HG02884 (cell line): ENCODE results near the gene MRPL51.
"Not testable (repeated sequence)": the region's sequence is repeated elsewhere in the genome, so short reads cannot be mapped to it uniquely, and the experiment has no call there.

Source experiments
- ATAC-seq: cut with Tn5 transposase; IDR thresholded peaks from one replicate; pipeline ENCODE4 v1.9.1; 2021; ENCODE audit warnings: mild to moderate bottlenecking, moderate library complexity; ENCODE audit not compliant: unreplicated experiment

The MRPL51 gene

DNA sequence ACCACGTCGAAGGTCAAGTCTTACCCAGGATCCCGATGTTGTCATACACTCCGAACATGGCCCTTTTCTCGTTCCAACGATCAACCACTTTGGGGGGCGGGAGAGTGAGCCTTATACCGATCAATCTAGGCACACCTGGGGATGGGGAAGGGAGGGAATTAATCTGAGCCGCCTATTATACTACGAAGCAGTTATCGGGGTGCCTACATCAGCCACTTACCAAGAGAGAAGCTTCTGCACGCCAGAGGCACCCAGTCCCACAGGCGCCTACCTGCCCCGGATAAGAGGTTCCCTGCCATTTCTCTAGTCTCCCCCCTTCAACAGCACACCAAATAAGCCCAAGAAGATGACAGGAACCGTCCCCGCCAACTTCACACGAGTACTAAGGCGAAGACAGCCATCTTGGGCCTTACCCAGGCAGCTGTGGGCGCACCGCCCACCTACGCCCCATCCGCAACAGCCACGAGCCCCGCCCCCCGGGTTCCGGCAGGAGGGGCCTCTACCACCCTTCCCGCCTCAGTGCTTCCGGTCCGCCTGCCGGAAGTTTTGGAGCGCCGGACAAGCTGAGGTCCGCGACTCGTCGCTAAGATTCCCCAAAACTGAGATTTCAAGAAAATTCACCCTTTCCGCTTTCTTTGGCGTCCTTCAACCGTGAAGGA is at the start of gene MRPL51:
Gene MRPL51 (minus strand): TSS at position 425 of the 659 bp plus-strand sequence. CDS start 126 bp downstream, at position 299.
- ATAC-seq = peak; percentile 57

DNA sequence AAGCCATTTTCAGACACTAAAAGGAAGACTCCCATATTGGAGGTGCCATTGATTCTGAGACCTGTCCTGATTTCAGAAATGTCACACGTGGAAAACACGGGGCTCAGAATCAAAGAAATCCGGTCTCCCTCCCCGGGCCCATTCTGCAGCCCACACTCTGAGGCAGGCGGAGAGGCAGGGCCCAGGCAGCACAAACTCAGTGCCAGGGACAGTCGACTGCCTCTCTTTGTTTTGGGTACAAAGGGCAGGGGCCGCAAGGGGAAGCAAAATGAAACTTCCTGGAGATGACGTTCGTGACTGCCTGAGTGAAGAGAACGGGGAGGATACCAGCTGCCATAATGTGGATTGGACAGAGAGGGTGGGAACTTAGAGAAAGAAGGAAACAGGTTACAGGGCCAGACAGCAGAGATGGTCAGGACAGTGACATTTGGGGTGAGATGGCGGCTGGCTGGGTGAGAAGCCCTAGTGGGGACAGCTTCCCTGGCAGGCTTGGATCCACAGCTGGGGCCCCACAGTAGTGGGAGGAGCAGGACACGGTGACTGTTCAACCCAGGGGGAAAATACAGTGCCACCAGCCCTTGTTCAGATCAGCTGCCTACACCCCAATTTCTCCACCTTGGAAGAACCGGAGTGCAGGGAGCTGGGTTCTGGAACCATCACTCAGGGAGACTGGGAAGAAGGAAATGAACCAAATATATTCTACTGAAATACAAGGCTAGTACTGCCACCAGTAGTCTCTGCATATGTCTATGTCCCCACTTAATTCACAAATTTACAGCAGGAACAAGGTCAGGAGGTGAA is 49.3 kb upstream of the MRPL51 start:
- no peak for ATAC-seq

DNA sequence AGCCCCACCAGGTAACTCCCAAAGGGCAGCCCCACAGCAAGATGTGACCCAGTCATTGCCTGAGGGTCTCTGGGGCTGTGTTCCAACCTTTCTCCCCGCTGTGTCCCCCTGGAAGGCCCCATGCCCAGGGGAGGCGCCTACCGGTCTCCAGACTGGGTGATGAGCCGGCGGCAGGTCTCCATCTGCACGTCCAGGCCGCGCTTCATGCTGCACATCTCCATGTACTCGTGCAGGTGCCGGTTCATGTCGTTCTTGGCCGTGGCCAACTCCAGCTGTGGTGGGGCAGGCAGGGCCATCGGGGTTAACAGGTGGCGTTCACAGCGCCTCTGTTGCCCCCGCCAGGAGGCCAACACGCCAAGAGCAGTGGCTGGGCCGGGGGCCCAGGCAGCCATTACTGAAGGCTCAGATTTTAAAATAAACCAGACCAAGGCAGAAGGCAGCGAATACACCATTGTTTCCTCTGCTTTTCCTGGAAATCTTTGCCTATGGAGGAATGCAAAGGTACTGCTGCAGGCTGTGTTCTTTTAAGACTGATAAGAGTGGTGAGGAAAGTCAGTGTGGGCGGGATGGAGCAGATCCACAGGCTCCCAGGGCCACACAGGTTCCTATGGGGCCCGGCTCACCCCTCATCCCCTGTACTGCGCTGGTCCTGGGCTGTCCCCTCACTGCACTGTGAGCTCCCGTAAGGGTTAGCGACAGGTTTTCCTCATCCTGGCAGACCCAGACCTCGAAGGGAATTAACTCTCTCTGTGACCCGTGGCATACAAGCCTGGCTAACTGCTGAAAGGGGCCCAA is 48.5 kb upstream of the MRPL51 start:
- no peak for ATAC-seq

DNA sequence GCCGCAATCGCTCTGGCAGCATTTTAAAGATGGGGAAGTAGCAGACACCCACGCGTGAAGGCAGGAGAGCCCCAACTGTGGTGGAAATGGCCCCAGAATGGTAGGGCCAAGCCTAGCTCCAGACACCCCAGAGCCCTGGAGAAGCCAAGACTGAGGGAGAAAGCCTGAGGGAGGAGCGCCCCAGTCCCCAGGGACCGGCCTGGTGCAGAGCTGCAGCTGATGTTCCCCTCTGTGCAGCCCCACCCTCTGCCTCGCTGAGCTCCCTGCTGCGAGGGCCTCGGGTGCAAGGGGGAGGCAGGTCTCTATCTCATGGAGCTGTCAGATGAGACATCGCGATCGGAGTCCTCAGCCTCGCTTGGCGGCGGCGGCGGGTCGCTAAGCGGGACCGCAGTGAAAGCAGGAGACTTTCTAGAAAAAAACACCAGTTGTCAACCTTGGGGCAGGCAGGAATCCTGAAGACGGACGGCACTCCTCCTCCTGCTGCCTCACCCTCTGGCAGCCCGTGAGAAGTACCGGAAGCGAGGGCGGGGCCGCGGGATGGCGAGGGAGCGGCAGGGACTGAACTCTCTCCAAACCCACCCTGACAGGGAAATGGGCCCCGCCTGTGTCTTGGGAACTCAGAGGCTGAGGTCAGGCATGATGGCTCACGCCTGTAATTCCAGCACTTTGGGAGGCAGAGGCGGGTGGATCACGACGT is 47.3 kb upstream of the MRPL51 start:
- ATAC-seq = no peak

DNA sequence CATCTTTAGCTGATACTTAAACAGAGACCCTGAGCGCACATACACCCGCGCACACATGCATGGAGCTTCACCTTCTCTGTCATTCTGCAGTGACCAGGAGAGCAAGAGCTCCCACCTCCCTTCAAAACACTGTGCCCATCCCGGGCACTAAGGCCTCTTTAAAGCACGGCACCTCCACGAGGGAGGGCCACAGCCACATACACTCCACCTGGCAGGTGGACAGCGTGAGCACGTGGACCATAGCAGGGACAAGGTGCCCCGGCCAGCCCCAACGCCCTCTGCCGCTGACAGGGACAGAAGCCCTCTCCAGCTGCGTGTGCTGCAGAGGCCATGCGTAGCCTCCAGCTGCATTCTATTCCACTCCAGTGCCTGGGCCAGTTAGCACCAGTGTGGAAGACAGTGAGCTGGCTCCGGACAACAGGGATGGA is 46.7 kb upstream of the MRPL51 start:
- no peak for ATAC-seq

DNA sequence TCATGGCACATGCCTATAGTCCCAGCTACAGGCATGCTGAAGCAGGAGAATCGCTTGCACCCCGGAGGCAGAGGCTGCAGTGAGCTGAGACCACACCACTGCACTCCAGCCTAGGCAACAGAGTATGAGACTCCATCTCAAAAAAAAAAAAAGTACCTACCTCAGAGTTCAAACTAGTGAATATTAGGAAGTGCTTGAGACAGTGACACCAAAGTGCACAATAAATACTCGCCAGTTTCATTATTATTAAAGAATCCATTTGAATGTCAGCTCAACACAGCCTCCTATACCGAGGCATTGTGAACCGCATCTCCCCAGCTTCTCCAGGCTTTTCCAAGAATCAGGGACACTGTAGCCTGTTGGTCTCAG is 46.2 kb upstream of the MRPL51 start:
- no peak for ATAC-seq

DNA sequence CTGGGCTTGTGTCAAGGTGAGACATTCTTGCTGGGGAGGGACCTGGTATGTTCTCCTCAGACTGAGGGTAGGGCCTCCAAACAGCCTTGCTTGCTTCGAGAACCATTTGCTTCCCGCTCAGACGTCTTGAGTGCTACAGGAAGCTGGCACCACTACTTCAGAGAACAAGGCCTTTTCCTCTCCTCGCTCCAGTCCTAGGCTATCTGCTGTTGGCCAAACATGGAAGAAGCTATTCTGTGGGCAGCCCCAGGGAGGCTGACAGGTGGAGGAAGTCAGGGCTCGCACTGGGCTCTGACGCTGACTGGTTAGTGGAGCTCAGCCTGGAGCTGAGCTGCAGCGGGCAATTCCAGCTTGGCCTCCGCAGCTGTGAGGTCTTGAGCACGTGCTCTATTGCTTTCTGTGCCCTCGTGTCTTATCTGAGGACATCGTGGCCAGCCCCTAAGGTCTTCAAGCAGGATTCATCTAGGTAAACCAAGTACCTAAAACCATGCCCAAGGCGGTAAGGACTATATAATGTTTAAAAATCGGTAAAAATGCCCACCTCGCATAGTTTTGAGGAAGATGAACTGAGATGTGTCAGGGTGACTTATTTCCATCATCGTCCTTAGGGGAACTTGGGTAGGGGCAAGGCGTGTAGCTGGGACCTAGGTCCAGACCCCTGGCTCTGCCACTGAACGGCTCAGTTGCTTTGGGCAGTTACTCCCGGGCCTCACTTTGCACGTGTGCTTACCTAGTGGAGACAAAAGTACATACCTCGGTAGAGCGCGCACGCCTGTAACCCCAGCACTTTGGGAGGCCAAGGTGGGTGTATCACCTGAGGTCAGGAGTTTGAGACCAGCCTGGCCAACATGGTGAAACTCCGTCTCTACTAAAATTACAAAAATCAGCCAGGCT is 45.6 kb upstream of the MRPL51 start:
- ATAC-seq = no peak

DNA sequence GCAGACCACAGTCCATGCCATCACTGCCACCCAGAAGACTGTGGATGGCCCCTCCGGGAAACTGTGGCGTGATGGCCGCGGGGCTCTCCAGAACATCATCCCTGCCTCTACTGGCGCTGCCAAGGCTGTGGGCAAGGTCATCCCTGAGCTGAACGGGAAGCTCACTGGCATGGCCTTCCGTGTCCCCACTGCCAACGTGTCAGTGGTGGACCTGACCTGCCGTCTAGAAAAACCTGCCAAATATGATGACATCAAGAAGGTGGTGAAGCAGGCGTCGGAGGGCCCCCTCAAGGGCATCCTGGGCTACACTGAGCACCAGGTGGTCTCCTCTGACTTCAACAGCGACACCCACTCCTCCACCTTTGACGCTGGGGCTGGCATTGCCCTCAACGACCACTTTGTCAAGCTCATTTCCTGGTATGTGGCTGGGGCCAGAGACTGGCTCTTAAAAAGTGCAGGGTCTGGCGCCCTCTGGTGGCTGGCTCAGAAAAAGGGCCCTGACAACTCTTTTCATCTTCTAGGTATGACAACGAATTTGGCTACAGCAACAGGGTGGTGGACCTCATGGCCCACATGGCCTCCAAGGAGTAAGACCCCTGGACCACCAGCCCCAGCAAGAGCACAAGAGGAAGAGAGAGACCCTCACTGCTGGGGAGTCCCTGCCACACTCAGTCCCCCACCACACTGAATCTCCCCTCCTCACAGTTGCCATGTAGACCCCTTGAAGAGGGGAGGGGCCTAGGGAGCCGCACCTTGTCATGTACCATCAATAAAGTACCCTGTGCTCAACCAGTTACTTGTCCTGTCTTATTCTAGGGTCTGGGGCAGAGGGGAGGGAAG is 44.7 kb upstream of the MRPL51 start:
- not testable (repeated sequence) for ATAC-seq

DNA sequence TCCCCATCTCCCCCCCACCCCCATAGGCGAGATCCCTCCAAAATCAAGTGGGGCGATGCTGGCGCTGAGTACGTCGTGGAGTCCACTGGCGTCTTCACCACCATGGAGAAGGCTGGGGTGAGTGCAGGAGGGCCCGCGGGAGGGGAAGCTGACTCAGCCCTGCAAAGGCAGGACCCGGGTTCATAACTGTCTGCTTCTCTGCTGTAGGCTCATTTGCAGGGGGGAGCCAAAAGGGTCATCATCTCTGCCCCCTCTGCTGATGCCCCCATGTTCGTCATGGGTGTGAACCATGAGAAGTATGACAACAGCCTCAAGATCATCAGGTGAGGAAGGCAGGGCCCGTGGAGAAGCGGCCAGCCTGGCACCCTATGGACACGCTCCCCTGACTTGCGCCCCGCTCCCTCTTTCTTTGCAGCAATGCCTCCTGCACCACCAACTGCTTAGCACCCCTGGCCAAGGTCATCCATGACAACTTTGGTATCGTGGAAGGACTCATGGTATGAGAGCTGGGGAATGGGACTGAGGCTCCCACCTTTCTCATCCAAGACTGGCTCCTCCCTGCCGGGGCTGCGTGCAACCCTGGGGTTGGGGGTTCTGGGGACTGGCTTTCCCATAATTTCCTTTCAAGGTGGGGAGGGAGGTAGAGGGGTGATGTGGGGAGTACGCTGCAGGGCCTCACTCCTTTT is 44.0 kb upstream of the MRPL51 start:
- no peak for ATAC-seq

DNA sequence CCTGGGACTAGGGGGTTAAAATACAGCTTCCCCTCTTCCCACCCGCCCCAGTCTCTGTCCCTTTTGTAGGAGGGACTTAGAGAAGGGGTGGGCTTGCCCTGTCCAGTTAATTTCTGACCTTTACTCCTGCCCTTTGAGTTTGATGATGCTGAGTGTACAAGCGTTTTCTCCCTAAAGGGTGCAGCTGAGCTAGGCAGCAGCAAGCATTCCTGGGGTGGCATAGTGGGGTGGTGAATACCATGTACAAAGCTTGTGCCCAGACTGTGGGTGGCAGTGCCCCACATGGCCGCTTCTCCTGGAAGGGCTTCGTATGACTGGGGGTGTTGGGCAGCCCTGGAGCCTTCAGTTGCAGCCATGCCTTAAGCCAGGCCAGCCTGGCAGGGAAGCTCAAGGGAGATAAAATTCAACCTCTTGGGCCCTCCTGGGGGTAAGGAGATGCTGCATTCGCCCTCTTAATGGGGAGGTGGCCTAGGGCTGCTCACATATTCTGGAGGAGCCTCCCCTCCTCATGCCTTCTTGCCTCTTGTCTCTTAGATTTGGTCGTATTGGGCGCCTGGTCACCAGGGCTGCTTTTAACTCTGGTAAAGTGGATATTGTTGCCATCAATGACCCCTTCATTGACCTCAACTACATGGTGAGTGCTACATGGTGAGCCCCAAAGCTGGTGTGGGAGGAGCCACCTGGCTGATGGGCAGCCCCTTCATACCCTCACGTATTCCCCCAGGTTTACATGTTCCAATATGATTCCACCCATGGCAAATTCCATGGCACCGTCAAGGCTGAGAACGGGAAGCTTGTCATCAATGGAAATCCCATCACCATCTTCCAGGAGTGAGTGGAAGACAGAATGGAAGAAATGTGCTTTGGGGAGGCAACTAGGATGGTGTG is 43.1 kb upstream of the MRPL51 start:
- no peak for ATAC-seq

DNA sequence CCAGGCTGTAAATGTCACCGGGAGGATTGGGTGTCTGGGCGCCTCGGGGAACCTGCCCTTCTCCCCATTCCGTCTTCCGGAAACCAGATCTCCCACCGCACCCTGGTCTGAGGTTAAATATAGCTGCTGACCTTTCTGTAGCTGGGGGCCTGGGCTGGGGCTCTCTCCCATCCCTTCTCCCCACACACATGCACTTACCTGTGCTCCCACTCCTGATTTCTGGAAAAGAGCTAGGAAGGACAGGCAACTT is 42.6 kb upstream of the MRPL51 start:
- ATAC-seq = no peak

DNA sequence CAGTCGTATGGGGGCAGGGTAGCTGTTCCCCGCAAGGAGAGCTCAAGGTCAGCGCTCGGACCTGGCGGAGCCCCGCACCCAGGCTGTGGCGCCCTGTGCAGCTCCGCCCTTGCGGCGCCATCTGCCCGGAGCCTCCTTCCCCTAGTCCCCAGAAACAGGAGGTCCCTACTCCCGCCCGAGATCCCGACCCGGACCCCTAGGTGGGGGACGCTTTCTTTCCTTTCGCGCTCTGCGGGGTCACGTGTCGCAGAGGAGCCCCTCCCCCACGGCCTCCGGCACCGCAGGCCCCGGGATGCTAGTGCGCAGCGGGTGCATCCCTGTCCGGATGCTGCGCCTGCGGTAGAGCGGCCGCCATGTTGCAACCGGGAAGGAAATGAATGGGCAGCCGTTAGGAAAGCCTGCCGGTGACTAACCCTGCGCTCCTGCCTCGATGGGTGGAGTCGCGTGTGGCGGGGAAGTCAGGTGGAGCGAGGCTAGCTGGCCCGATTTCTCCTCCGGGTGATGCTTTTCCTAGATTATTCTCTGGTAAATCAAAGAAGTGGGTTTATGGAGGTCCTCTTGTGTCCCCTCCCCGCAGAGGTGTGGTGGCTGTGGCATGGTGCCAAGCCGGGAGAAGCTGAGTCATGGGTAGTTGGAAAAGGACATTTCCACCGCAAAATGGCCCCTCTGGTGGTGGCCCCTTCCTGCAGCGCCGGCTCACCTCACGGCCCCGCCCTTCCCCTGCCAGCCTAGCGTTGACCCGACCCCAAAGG is 42.1 kb upstream of the MRPL51 start:
- ATAC-seq = no peak

DNA sequence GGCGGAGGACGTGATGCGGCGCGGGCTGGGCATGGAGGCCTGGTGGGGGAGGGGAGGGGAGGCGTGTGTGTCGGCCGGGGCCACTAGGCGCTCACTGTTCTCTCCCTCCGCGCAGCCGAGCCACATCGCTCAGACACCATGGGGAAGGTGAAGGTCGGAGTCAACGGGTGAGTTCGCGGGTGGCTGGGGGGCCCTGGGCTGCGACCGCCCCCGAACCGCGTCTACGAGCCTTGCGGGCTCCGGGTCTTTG is 41.6 kb upstream of the MRPL51 start:
- no peak for ATAC-seq

DNA sequence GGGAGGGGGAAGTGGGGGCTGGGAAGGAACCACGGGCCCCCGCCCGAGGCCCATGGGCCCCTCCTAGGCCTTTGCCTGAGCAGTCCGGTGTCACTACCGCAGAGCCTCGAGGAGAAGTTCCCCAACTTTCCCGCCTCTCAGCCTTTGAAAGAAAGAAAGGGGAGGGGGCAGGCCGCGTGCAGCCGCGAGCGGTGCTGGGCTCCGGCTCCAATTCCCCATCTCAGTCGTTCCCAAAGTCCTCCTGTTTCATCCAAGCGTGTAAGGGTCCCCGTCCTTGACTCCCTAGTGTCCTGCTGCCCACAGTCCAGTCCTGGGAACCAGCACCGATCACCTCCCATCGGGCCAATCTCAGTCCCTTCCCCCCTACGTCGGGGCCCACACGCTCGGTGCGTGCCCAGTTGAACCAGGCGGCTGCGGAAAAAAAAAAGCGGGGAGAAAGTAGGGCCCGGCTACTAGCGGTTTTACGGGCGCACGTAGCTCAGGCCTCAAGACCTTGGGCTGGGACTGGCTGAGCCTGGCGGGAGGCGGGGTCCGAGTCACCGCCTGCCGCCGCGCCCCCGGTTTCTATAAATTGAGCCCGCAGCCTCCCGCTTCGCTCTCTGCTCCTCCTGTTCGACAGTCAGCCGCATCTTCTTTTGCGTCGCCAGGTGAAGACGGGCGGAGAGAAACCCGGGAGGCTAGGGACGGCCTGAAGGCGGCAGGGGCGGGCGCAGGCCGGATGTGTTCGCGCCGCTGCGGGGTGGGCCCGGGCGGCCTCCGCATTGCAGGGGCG is 41.0 kb upstream of the MRPL51 start, which contains the start of gene GAPDH:
Gene GAPDH (plus strand): TSS at position 595 of the 772 bp plus-strand sequence. CDS start 316 bp downstream, outside the sequence.
- peak; percentile 60 for ATAC-seq

DNA sequence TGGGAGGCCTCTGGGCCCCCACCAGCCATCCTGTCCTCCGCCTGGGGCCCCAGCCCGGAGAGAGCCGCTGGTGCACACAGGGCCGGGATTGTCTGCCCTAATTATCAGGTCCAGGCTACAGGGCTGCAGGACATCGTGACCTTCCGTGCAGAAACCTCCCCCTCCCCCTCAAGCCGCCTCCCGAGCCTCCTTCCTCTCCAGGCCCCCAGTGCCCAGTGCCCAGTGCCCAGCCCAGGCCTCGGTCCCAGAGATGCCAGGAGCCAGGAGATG is 40.5 kb upstream of the MRPL51 start:
- ATAC-seq = peak; percentile 1

DNA sequence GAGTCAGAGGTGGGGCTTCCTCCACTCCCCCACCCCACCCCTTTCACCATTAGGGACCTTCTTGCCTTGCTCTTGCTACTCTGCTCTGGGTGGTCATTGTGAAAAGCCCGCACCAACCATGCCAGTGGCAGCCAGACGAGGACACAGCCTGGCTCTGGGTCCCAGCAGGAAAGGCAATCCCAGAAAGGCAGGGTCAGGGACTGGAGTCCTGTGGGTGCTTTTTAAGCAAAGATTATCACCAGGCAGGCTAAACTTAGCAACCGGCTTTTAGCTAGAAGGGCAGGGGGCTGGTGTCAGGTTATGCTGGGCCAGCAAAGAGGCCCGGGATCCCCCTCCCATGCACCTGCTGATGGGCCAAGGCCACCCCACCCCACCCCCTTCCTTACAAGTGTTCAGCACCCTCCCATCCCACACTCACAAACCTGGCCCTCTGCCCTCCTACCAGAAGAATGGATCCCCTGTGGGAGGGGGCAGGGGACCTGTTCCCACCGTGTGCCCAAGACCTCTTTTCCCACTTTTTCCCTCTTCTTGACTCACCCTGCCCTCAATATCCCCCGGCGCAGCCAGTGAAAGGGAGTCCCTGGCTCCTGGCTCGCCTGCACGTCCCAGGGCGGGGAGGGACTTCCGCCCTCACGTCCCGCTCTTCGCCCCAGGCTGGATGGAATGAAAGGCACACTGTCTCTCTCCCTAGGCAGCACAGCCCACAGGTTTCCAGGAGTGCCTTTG is 40.0 kb upstream of the MRPL51 start:
- no peak for ATAC-seq
